ENCODE measurements around the gene AP2A2. TPM values are rescaled to one million over a fixed set of nuclear protein-coding genes. Genes with fewer than 3 reads are reported as not detected.

Gene AP2A2
- total RNA-seq, 2 experiments from 2014 or later: 24.9 to 43.0 TPM

GRCh38 chr11:1024597-1025409, 99.1 kb downstream of the AP2A2 start:
- ChIA-PET POLR2A (no interaction called here), CTCF (ENCODE audit: unreplicated experiment) (no interaction called here)
- no peak overlapping the region for H2AFZ ChIP-seq (ENCODE audit: low read length)
- H3K4me3 ChIP-seq (ENCODE audit: low read depth, low read length, poor library complexity, severe bottlenecking): no peak overlapping the region
- no peaks in the 10 kb centered on the region for H3K4me1 ChIP-seq (ENCODE audit: insufficient read depth, low read length, poor library complexity, severe bottlenecking)
- intact Hi-C loops (cut with micrococcal nuclease; ENCODE audit: unreplicated experiment): no loop called here
- no peak for DNase-seq (ENCODE audit: low spot score)
- no TSS peak for BruUV-seq (replicated peaks)
- H3K27ac ChIP-seq (ENCODE audit: low read depth, low read length, poor library complexity, severe bottlenecking): no peak overlapping the region
- no peak for TF ChIP-seq EZH2phosphoT487 (IDR thresholded peaks at IDR 0.05; ENCODE audit: borderline replicate concordance, low read depth, low read length)
- TF ChIP-seq CTCF (conservative IDR thresholded peaks at IDR 0.05; ENCODE audit: low read length): no peak
- H3K9me3 ChIP-seq (ENCODE audit: low read length): no peaks in the 10 kb centered on the region
- H3K79me2 ChIP-seq (ENCODE audit: insufficient read depth, low read depth, low read length): no peaks in the 10 kb centered on the region
- no peaks in the 10 kb centered on the region for H3K9me2 ChIP-seq (ENCODE audit: insufficient read depth, low read length)
- H4K20me1 ChIP-seq (ENCODE audit: insufficient read depth, low read length): no peaks in the 10 kb centered on the region
- no peak overlapping the region for H3K4me2 ChIP-seq (ENCODE audit: low read length)
- H3K36me3 ChIP-seq (ENCODE audit: insufficient read depth, low read length): no peaks in the 10 kb centered on the region

GRCh38 chr11:1025410-1026162, 99.9 kb downstream of the AP2A2 start:
- ChIA-PET POLR2A (no interaction called here), CTCF (ENCODE audit: unreplicated experiment) (no interaction called here)
- Histone ChIP-seq H2AFZ (ENCODE audit: low read length) (no peak overlapping the region), H3K4me2 (ENCODE audit: low read length) (no peak overlapping the region), H3K4me1 (ENCODE audit: insufficient read depth, low read length, poor library complexity, severe bottlenecking) (no peaks in the 10 kb centered on the region), H3K79me2 (ENCODE audit: insufficient read depth, low read depth, low read length) (no peaks in the 10 kb centered on the region), H4K20me1 (ENCODE audit: insufficient read depth, low read length) (no peaks in the 10 kb centered on the region), H3K27ac (ENCODE audit: low read depth, low read length, poor library complexity, severe bottlenecking) (no peak overlapping the region), H3K4me3 (ENCODE audit: low read depth, low read length, poor library complexity, severe bottlenecking) (no peak overlapping the region), H3K9me3 (ENCODE audit: low read length) (no peaks in the 10 kb centered on the region), H3K36me3 (ENCODE audit: insufficient read depth, low read length) (no peaks in the 10 kb centered on the region), H3K9me2 (ENCODE audit: insufficient read depth, low read length) (no peaks in the 10 kb centered on the region)
- no TSS peak for BruUV-seq (replicated peaks)
- no peak for TF ChIP-seq EZH2phosphoT487 (IDR thresholded peaks at IDR 0.05; ENCODE audit: borderline replicate concordance, low read depth, low read length)
- TF ChIP-seq CTCF (conservative IDR thresholded peaks at IDR 0.05; ENCODE audit: low read length): no peak
- no peak for DNase-seq (ENCODE audit: low spot score)
- intact Hi-C loops (cut with micrococcal nuclease; ENCODE audit: unreplicated experiment): no loop called here

GRCh38 chr11:1026163-1026450, 100.4 kb downstream of the AP2A2 start:
- Histone ChIP-seq H3K4me1 (ENCODE audit: insufficient read depth, low read length, poor library complexity, severe bottlenecking) (no peaks in the 10 kb centered on the region), H3K9me3 (ENCODE audit: low read length) (no peaks in the 10 kb centered on the region), H4K20me1 (ENCODE audit: insufficient read depth, low read length) (no peaks in the 10 kb centered on the region), H3K36me3 (ENCODE audit: insufficient read depth, low read length) (no peaks in the 10 kb centered on the region), H3K27ac (ENCODE audit: low read depth, low read length, poor library complexity, severe bottlenecking) (no peak overlapping the region), H3K9me2 (ENCODE audit: insufficient read depth, low read length) (no peaks in the 10 kb centered on the region), H3K4me2 (ENCODE audit: low read length) (no peak overlapping the region), H2AFZ (ENCODE audit: low read length) (no peak overlapping the region), H3K79me2 (ENCODE audit: insufficient read depth, low read depth, low read length) (no peaks in the 10 kb centered on the region), H3K4me3 (ENCODE audit: low read depth, low read length, poor library complexity, severe bottlenecking) (no peak overlapping the region)
- TF ChIP-seq EZH2phosphoT487 (IDR thresholded peaks at IDR 0.05; ENCODE audit: borderline replicate concordance, low read depth, low read length): no peak
- TF ChIP-seq CTCF (conservative IDR thresholded peaks at IDR 0.05; ENCODE audit: low read length): no peak
- no peak for DNase-seq (ENCODE audit: low spot score)
- no TSS peak for BruUV-seq (replicated peaks)
- ChIA-PET POLR2A (interaction anchor here (0.5 kb wide), 1 partner anchor 265 kb away, joined by 3 read pairs; no protein-coding TSS in a partner anchor), CTCF (ENCODE audit: unreplicated experiment) (no interaction called here)
- intact Hi-C loops (cut with micrococcal nuclease; ENCODE audit: unreplicated experiment): no loop called here

All from OCI-LY7 (cell line).